Stimulated activated CD4-positive, alpha-beta T cell treated with anti-CD3 and anti-CD28 coated beads, TNF-alpha, amount 100 ng/mL, for 24 hours (primary cell): Measurements from ENCODE around the gene RDH11.
"Not testable (repeated sequence)": the region's sequence is repeated elsewhere in the genome, so short reads cannot be mapped to it uniquely, and the experiment has no call there.

Source experiments
- DNase-seq, 3 experiments: peaks; one replicate each; pipeline ENCODE4 v3.0.0-alpha.2; 2020; ENCODE audit warnings: low read depth in 3 of 3

The RDH11 gene, protein sequence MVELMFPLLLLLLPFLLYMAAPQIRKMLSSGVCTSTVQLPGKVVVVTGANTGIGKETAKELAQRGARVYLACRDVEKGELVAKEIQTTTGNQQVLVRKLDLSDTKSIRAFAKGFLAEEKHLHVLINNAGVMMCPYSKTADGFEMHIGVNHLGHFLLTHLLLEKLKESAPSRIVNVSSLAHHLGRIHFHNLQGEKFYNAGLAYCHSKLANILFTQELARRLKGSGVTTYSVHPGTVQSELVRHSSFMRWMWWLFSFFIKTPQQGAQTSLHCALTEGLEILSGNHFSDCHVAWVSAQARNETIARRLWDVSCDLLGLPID

DNA sequence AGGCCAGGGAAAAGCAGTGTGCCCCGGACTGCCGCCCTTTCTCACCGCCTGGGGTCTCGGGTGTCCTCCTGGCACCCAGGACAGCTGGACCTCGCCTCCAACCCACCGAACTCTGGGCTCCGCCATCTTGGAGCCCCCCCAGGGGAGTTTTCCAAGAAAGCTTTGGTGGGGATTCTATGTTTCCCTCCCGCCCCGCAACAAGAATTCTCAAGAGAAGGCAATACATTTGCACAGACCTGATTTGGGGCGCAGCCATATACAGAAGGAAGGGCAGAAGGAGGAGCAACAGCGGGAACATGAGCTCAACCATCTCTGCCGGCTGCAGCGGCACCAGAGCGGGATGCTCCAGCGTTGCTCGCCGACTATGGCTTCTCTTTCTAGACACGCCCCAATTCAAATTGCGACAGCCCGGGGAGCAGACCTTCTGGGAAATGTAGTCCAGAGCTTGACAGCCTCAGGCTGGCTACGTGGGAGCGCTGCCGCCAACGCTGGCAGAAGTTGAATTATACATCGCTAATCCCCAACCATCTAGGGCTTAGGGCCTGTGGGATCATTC is at the start of gene RDH11:
RDH11 (minus strand) TSS at position 371 of the 556 bp plus-strand sequence; CDS start at position 310, 61 bp downstream.
- peak; percentile 66 to 81 (median 73) for DNase-seq

DNA sequence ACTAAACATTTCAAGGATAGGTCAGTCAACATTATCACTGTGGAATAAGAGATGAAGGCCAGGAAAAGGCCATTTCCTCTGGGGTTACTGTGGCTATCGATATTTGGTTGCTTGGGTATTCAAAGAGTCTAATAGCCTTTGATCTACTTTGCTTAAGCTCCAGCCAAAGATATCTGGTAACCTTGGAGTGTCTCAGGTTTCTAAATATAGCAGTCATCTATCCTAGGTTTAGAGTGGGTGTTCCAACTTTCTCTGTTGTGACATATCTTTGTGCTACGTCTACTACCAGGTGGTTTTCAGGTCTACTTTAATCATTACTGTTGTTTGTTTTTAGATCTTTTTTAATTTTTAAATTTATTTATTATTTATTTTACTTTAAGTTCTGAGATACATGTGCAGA is 48.5 kb upstream of the RDH11 start:
- DNase-seq: no peak

DNA sequence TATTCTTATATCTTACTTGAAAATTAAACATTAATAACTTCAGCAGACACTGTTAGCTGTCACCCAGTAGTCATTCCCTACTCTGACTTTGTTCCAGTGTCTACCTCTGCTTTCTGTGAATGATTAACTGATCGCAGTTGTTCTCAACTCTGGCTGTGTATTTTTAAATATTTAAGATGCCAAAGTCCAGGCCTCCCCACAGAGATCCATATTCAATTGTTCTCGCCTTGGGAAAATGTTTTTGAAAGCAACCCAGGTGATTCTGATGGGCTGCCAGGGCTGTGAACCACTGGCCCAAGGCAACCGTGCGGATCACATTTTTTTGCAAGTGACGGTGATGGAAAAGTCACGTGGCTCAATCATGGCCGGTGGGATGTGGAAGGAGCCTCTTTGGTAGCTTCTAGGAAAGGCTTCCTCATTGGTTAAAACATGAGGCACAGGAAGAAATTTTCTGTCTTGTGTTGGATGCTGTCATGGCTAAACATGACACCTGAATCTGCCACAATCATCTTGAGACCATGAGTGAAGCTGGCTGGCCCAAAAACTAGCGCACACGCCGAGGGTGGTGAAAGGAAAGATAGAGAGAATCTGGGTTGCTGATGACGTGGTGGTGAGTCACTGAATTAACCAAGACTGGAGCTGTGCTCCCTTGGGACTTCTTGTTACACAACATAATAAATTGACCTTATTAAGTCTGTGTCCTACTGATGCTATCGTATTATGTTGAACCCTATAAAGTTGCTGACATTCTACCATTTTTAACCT is 43.4 kb upstream of the RDH11 start:
- no peak for DNase-seq

DNA sequence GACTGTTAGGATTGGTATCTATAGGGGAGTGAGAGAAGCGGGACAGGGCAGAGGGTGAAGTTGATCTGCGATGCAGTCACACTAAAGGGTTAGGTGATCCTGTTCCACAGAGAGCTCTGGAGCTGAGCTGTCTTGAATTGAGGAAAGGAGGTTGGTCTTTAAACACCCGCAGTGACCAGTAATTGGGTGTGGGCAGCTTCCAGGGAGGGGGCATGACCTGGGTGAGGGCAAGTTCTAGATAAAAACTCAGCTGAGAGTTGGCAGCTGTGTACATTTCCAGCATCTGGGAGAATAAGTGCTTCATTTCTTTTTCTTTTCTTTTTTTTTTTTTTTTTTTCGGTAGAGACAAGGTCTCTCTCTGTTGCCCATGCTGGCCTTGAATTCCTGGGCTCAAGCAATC is 41.2 kb upstream of the RDH11 start:
- no peak for DNase-seq

DNA sequence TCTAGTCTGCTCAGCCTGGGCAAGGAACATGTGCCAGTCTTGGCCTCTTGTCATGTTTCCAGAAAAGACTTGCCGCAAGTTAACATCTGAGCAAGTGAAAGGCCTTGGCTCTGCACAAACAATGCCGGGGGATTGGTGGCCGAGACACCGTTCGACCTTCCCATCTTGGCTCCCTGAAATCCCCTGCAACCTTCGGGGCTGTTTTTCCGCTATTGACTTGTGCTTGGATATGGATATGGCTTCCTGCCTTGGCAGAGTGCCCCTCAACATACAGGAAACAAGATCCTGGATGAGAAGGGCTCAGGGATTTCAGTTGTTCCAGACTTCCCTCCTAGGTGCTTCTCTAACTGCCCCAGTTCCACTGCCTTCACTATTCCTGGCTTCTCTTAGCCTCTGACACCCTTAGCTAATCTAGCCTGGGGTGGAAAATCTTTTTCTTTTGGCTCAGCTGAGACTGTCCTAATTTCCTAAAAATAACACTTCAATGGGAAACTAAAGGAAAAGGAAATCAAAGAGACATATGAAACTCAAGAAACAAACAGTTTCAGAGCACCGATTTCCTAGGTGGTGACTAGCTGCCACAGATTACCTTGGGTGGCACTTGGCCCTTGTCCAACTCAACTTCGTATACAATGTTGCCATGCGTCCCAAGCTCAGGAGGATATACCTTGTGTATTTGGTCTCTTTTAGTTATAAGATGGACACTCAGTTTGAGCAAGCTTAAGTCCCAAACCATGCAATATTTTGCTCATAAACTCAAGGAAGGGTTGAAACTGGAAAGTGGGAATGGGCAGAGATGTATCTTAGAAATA is 40.0 kb upstream of the RDH11 start:
- no peak for DNase-seq

DNA sequence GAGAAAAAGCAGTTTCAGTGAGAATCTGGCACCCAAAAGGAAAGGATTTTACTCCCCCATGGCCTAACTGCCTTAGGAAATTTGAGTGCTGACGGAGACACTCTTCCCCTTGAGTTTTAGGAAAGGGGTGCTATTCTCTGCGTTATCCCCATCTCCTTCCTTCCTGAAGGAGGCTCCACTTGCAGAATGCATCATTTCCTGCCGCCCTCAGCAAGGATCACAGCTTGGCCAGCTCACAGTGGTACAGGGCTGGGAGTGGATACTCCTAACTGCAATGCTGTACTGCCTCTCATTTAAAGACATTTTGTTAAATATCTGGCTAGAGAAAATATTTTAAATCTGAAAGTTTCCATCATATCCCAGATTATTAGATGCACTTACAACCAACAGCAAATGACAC is 39.1 kb upstream of the RDH11 start:
- DNase-seq: no peak

DNA sequence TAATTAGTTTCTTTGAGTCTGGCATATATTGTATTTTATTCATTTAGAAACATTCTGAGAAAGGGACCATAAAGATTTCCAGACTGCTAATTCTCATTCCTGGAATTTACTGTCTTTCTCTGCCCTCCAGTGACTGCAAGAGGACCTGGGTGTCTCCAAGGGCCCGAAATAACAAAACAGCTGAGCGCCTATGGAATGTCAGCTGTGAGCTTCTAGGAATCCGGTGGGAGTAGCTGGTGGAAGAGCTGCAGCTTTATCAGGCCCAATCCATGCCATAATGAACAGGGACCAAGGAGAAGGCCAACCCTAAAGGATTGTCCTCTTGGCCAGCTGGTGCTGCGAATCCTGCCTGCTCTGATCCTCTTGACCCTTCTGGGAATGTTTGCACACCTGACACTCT is 38.1 kb upstream of the RDH11 start:
- DNase-seq: no peak

DNA sequence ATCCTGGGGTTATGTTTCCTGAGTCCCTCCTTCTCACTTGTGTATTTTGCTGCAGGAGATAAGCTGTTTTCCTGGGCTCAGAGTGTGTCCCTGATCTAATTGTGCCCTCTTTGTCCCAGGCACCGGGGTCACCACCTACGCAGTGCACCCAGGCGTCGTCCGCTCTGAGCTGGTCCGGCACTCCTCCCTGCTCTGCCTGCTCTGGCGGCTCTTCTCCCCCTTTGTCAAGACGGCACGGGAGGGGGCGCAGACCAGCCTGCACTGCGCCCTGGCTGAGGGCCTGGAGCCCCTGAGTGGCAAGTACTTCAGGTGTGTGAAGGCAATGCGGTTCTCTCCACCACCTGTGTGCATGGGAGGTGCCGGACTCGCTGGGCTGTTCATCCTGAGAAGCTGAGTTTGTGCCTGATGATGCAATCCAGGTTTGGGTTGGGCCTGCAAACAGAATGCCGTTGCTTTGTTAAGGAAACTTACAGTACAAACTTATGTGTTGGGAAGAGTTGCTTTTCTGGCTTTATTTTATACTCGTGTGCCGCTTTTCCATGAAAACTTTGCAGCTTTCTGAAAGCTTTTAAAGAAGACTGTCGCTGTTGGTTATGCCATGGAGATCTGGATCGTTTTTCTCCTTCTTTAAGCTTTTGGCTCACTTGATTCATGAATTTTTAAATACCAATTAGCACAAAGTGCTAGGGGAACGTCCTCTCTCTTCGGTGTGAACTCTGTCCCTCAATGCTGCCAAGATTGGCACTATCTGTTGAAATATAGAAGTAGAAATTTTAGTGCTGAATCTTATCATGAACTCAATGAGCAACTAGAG is 33.7 kb upstream of the RDH11 start:
- no peak for DNase-seq

DNA sequence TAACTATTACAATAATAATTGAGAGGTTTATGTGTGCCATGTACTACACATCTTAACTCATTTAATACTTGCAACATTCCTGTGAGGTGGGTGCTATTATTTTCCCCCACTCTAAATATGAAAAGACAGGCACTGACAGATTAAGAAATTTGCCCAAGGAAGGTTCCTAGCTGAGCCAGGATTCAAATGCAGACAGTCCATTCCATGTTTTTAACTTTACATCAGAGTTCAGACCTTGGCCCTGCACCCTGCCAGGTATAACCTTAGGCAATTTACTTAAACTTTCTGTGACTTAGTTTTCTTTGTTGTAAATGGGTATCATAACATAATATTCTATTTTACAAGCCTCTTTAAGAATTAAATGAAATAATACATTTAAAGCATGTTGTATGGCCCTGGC is 32.7 kb upstream of the RDH11 start:
- DNase-seq: no peak

DNA sequence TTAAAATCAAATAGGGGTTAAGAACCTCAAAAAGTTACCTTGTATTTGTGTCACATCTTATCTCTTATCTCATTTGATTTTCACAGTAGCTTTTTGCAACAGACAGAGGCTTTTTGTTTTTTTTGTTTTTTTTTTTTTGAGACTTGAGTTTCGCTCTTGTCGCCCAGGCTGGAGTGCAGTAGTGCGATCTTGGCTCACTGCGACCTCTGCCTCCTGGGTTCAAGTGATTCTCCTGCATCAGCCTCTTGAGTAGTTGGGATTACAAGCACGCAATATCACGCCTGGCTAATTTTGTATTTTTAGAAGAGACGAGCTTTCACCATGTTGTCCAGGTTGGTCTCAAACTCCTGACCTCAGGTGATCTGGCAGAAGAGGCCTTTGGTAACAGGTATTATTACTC is 31.8 kb upstream of the RDH11 start:
- DNase-seq: no peak

DNA sequence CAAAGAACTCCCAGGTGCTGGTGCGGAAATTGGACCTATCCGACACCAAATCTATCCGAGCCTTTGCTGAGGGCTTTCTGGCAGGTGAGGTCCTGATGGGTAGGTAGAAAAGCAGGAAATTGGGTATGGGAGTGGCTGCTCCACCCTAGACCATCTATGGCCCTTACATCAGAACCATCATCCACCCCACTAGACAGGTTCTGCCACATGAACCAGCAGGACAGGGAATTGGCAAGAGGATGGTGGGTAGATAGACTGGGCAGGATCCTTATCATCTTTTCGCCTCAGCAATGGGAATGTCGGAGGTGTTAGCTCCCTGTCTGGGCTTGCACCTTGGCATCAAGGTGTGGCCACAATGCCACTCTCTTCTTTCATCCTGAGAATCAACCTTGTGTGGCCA is 29.6 kb upstream of the RDH11 start:
- DNase-seq: no peak

DNA sequence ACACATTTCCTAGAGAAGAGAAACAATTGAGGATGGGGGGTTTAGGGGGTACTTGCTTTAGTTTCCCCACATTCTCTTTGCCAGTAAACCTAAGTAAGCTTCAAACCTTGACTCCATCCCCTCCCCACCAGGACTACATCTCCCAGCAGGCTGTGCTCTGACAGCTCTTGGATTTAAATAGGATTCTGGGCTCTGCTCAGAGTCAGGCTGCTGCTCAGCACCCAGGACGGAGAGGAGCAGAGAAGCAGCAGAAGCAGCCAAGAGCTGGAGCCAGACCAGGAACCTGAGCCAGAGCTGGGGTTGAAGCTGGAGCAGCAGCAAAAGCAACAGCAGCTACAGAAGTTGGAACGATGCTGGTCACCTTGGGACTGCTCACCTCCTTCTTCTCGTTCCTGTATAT is 26.7 kb upstream of the RDH11 start:
- DNase-seq: no peak

DNA sequence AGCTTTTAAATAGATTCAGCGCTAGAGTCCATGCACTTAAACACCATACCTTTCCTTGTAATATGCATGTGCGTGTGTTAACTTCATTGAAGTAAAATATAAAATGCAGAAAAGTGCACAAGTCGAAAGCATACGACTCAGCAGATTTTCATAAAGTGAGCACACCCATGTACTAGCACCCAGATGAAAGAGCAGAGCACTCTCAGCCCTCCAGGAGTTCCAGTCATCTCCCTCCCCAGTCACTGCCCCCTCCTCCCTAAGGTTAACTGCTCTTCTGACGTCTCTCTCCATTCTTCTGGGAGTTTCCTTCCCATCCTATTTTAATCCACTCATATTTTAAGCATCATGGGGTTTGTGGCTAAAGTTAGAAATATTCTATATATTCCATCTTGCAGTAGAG is 26.3 kb upstream of the RDH11 start:
- DNase-seq: no peak

DNA sequence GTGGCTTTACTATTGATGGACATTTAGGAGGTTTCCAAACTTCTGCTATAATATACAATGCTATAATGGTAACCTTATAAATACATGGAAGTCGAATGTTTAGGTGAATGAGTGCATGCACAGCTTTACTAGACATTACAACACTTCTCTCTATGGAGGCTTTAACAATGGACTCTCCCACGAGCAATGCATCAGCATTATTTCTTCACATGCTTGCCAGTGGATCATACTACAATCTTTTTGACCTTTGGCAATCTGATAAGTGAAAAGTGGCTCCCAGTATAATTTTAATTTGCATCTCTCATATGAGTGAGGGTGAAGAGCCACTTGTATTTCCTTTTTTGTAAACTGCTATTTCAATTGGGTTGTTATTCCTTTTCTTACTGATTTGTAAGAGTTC is 24.3 kb upstream of the RDH11 start:
- DNase-seq: no peak

DNA sequence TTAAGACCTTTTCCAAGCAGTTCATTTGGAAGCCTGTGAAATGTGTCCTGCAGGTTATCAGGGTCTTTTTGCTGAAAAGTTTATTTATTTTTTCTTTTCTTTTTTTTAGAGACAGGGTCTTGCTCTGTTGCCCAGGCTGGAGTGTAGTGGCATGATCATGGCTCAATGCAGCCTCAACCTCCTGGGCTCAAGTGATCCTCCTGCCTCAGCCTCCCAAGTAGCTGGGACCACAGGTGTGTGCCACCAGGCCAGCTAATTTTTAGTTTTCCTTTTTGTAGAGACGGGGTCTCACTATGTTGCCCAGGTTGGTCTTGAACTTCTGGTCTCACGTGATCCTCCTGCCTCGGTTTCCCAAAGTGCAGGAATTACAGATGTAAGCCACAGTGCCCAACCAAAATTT is 23.8 kb upstream of the RDH11 start:
- not testable (repeated sequence) for DNase-seq

DNA sequence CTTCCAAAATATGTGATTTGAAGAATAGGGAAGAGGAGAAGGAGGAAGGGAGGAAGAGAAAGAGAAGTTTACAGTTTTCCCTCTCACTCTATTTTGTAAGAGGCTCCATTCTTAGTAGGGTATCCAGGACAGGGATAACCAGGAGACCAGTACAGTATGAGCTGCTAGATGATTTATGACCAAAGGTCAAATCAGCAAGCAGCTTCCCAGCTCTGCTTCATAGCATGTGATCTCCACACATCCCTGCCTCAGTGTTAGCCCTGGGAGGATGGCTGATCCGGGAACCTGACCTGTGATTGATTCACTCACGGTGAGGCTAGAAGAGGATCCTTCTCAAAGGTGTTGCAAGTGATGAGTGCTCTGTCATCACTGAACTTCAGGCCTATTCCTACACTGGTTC is 22.7 kb upstream of the RDH11 start:
- DNase-seq: no peak

DNA sequence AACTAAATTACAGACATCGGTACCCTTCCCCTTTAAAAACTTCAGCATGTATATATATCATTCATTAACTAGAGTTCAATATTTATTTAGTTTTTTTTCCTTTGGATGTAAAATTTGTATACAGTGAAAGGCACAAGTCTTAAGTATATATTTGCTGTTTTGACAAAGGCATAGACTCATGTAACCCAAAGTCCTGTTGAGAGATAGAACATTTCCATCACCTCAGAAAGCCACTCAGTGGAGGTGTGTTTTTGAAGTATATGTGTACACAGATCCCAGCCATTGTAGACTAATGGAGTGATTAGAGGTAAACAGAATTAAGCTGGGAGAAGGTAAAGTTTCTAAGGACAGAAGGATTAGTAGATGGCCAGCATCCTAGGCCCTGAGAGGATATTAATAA is 21.5 kb upstream of the RDH11 start:
- no peak for DNase-seq

DNA sequence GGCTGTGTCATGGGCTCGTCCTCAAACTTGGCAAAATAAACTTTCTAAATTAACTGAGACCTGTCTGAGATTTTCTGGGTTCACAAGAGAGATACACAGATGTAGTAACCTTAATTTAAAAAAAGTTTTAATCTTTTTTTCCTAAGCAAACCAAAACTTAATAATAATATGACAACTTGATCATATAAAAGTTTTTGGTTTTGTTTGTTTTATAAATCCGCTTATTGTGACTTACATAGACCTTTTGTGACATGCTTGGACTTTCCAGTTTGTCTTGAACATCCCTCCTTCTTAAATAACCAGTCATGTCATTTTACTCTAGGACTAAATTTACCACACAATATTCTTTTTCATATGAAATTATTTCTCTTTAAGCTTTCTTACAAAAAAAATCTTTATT is 14.6 kb upstream of the RDH11 start:
- DNase-seq: no peak

DNA sequence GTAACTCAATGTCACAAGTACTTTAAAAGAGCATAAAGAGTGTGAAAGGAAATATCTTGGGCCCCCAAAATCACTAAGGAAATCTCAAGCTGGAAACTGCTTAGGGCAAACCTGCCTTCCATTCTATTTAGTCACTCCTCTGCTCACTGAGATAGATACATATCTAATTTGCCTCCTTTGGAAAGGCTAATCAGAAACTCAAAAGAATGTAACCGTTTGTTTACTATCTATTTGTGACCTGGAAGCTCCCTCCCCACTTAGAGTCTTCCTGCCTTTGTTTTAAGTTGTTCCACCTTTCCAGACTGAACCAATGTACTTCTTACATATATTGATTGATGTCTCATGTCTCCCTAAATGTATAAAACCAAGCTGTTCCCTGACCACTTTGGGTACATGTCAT is 14.2 kb upstream of the RDH11 start:
- DNase-seq: not testable (repeated sequence)

DNA sequence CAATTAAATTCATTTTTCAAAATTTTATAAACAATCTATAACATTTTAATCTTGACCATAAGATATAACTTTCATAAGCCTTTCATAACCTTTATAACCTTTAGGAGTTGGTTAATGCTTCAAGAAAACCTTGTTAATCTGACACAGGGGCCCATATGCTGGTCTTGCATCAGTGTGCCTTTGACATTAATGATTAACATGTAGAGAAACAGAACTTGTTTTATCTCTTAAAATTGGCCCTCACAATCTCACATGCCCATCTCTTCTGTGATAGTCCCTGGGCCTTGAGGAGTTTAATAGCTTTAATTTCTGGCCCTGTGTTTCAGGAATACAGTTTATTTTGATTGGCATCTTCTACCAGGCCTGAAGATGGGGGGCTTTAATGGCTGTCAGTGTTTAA is 13.8 kb upstream of the RDH11 start:
- not testable (repeated sequence) for DNase-seq

DNA sequence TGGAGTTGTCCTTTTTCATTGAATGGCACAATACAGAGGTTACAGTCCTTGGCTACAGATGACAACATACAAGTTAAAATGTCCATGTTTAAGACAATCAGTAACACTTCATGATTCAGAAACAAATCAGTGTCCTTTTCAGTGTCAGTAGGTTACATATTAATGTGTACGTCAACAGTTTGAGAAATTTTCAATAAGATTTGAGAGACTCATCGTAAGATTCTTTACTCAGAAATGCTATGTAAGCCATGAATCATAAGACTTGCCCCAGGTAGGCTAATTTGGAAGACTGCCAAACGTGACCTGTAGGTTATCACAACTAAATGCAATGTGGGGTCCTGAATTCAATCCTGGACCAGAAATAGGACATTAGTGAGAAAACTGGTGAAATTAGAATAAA is 9.6 kb upstream of the RDH11 start:
- no peak for DNase-seq
